ENCODE data around the gene SESN3.

- TF ChIP-seq CTCF (IDR thresholded peaks at IDR 0.05) (no peak), POLR2A (IDR thresholded peaks at IDR 0.05) (no peak)
Observed at GRCh38 chr11:95254716-95255115, 23.7 kb upstream of the SESN3 start.
